Measurements from ENCODE around the gene EME2. TPM values are rescaled to one million over a fixed set of nuclear protein-coding genes. Genes with fewer than 3 reads are reported as not detected.

EME2 gene
- total RNA-seq, 1 experiment from 2014 or later = 63.6 TPM

GRCh38 chr16:1808691-1809090 lies 36.1 kb downstream of the EME2 start:
- H3K4me1 Mint-ChIP-seq = peaks cover 0 to 3% of the 10 kb centered on the region in 2 experiments; a peak in 2 of 4 replicates
- H3K23ac ChIP-seq (ENCODE audit: insufficient read length, low read depth, low read length) = no peak overlapping the region
- no peak overlapping the region for H2AK5ac ChIP-seq (ENCODE audit: insufficient read length, low read length)
- no peaks in the 10 kb centered on the region for H3K4me1 ChIP-seq (ENCODE audit: insufficient read depth, low read length)
- no peak overlapping the region for H2BK5ac ChIP-seq (ENCODE audit: insufficient read length, low read length)
- H3K79me2 ChIP-seq (ENCODE audit: insufficient read depth, low read length) = no peaks in the 10 kb centered on the region
- H3K4ac ChIP-seq (ENCODE audit: low read depth, low read length) = no peak overlapping the region
- no peak overlapping the region for H4K91ac ChIP-seq (ENCODE audit: insufficient read length, low read depth, low read length)
- no peaks in the 10 kb centered on the region for H3K27me3 Mint-ChIP-seq (ENCODE audit: low read depth)
- H2BK120ac ChIP-seq (ENCODE audit: low read depth, low read length, poor library complexity, severe bottlenecking) = no peak overlapping the region
- H2AFZ ChIP-seq (ENCODE audit: low read length) = no peak overlapping the region
- H3K56ac ChIP-seq (ENCODE audit: insufficient read length, low read depth, low read length) = no peak overlapping the region
- H3K9me3 Mint-ChIP-seq = peaks cover 2 to 4% of the 10 kb centered on the region in 2 experiments; a peak in 2 of 5 replicates
- no peak overlapping the region for H3K18ac ChIP-seq (ENCODE audit: insufficient read length, low read depth, low read length)
- no peak overlapping the region for H3K4me2 ChIP-seq (ENCODE audit: insufficient read depth, insufficient read length, low read length)
- TF ChIP-seq CTCF (conservative IDR thresholded peaks at IDR 0.05) = no peak
- H4K8ac ChIP-seq (replicated peaks; ENCODE audit: insufficient read length, low read depth, low read length) = no peak overlapping the region
- peaks cover 15 to 37% (median 16%) of the 10 kb centered on the region in 3 experiments; a peak in 6 of 7 replicates for H3K36me3 Mint-ChIP-seq (ENCODE audit: insufficient read depth in 1 of 3, low read depth in 3 of 3)
- no peak for DNase-seq
- H2BK12ac ChIP-seq (ENCODE audit: insufficient read length, low read depth, low read length) = no peak overlapping the region
- no peak overlapping the region for H4K5ac ChIP-seq (ENCODE audit: insufficient read length, low read depth, low read length)
- H2BK15ac ChIP-seq (ENCODE audit: low read depth, low read length) = no peak overlapping the region
- WGBS (ENCODE audit: extremely low coverage, insufficient read length, low lambda C conversion rate) = no CpG with 5 or more reads among the region's 18 CpGs
- no peak overlapping the region for H3K9ac ChIP-seq (ENCODE audit: extremely low read depth, insufficient read length, low read length)
- no peak overlapping the region for H3K27ac Mint-ChIP-seq
- no peak overlapping the region for H3K14ac ChIP-seq (ENCODE audit: insufficient read depth, low read length)
- H3K4me3 Mint-ChIP-seq = no peak overlapping the region
- H3K27ac ChIP-seq (ENCODE audit: insufficient read length, low read depth, low read length) = no peak overlapping the region
- no peak overlapping the region for H3T11ph ChIP-seq (ENCODE audit: low read length)
- no peaks in the 10 kb centered on the region for H3K9me3 ChIP-seq (ENCODE audit: control insufficient read depth, low read depth, low read length)
- no peaks in the 10 kb centered on the region for H3K23me2 ChIP-seq (ENCODE audit: insufficient read length, low read depth, low read length, poor library complexity, severe bottlenecking)
- no peak overlapping the region for H2BK20ac ChIP-seq (ENCODE audit: low read depth, low read length, poor library complexity, severe bottlenecking)
- no peaks in the 10 kb centered on the region for H3K27me3 ChIP-seq (ENCODE audit: insufficient read depth, low read length)
- H3K79me1 ChIP-seq (ENCODE audit: insufficient read depth, low read depth, low read length, poor library complexity, severe bottlenecking) = no peaks in the 10 kb centered on the region
- H4K20me1 ChIP-seq (ENCODE audit: control insufficient read depth, insufficient read depth, insufficient read length) = no peaks in the 10 kb centered on the region

All from H9 (cell line).